HepG2 (cell line): ENCODE results near the gene BCAR3. TPM values are rescaled to one million over a fixed set of nuclear protein-coding genes. Genes with fewer than 3 reads are reported as not detected.
A peak's percentile ranks its signal among the peaks of the same experiment; 100 is the strongest.

Source experiments
- AHDC1 ChIP-seq: sonication (generic); formaldehyde crosslinking; IDR thresholded peaks from 2 replicates; pipeline ENCODE4 v1.5.1; 2020; ENCODE audit warnings: mild to moderate bottlenecking, missing genetic modification reagents, borderline replicate concordance
- ATF5 ChIP-seq: sonication (generic); formaldehyde crosslinking; IDR thresholded peaks from 2 replicates; pipeline ENCODE4 v1.4.0; 2020; ENCODE audit warnings: mild to moderate bottlenecking, low read depth, missing genetic modification reagents
- HNRNPUL1 ChIP-seq: fragments of 200-400 bp; formaldehyde crosslinking; IDR thresholded peaks from 2 replicates; pipeline ENCODE4 v1.6.1; 2017; ENCODE audit warnings: low read depth, mild to moderate bottlenecking, low read length, moderate library complexity
- ISL2 ChIP-seq: sonication (generic); formaldehyde crosslinking; IDR thresholded peaks from 2 replicates; pipeline ENCODE4 v1.5.0; 2020; ENCODE audit warnings: missing genetic modification reagents
- NCOR1 ChIP-seq: fragments of 200-600 bp; sonication (generic); IDR thresholded peaks from 2 replicates; pipeline ENCODE4 v1.7.0; 2017; ENCODE audit warnings: antibody characterized with exemption, low read length, borderline replicate concordance
- PATZ1 ChIP-seq: sonication (generic); formaldehyde crosslinking; IDR thresholded peaks from 2 replicates; pipeline ENCODE4 v1.4.0; 2020; ENCODE audit warnings: missing genetic modification reagents
- POGZ ChIP-seq: sonication (generic); formaldehyde crosslinking; IDR thresholded peaks from 2 replicates; pipeline ENCODE4 v1.4.0; 2020; ENCODE audit warnings: mild to moderate bottlenecking, missing genetic modification reagents
- SMC3 ChIP-seq: IDR thresholded peaks from 2 replicates; pipeline ENCODE4 v1.6.1; 2011; ENCODE audit warnings: low read length, improper control_type of control experiment
- SOX5 ChIP-seq: IDR thresholded peaks from 2 replicates; pipeline ENCODE4 v1.6.1; 2016; ENCODE audit warnings: borderline replicate concordance
- TEF ChIP-seq: sonication (generic); formaldehyde crosslinking; IDR thresholded peaks from 2 replicates; pipeline ENCODE4 v1.5.0; 2020; ENCODE audit warnings: missing genetic modification reagents
- THAP11 ChIP-seq: IDR thresholded peaks from 2 replicates; pipeline ENCODE4 v1.6.1; 2016; ENCODE audit warnings: missing biosample characterization, missing genetic modification reagents
- ZBTB42 ChIP-seq: sonication (generic); formaldehyde crosslinking; IDR thresholded peaks from 2 replicates; pipeline ENCODE4 v1.5.0; 2020; ENCODE audit warnings: mild to moderate bottlenecking, missing genetic modification reagents
- ZNF280D ChIP-seq: sonication (generic); formaldehyde crosslinking; IDR thresholded peaks from 2 replicates; pipeline ENCODE4 v1.5.1; 2020; ENCODE audit warnings: mild to moderate bottlenecking, missing genetic modification reagents
- ZNF713 ChIP-seq: sonication (generic); formaldehyde crosslinking; IDR thresholded peaks from 2 replicates; pipeline ENCODE4 v1.4.0; 2020; ENCODE audit warnings: mild to moderate bottlenecking, missing genetic modification reagents
- ZNF746 ChIP-seq: sonication (generic); formaldehyde crosslinking; IDR thresholded peaks from 2 replicates; pipeline ENCODE4 v1.8.0; 2022; ENCODE audit warnings: mild to moderate bottlenecking, missing genetic modification reagents
- polyA plus RNA-seq, 8 experiments: library from polyadenylated mRNA; depleted of rRNA in 3 of 8; stranded (reverse) in 7 of 8; unstranded in 1 of 8; fragments of >200 nt; fragmentation: Illumina TruSeq in 4 of 8; extraction: Trizol in 4 of 8; gene quantifications; 2 replicates each; pipeline versions ENCODE4 v1.2.1 to v1.2.3, GENCODE V29; 2011 to 2016; ENCODE audit warnings: low read depth in 4 of 8, missing spikeins in 1 of 8, mixed read lengths in 1 of 8; ENCODE audit not compliant: insufficient read depth in 1 of 8
- total RNA-seq, 5 experiments: library from RNA; depleted of rRNA; stranded (reverse); fragments of >200 nt; fragmentation: Illumina TruSeq; extraction: Trizol; gene quantifications; 2 replicates each; pipeline ENCODE4 v1.2.3, GENCODE V29; 2016; ENCODE audit warnings: low read depth in 1 of 5

Gene BCAR3
- total and polyA plus RNA-seq, 2 of the 13 experiments (the other 11 are each of a cell fraction or from before 2014, with no cell fraction given) = 3.6 to 4.8 TPM

- TF ChIP-seq AHDC1 (CRISPR knock-in tag) = peak; percentile 88
- peak; percentile 60; the same call in 1 of the 2 replicates for TF ChIP-seq POGZ (CRISPR knock-in tag)
- TF ChIP-seq ZBTB42 (CRISPR knock-in tag) = peak; percentile 51; the same call in 1 of the 2 replicates
- 0 out of 2 replicates have a peak, but pooled peaks have one; percentile 33 for TF ChIP-seq TEF (CRISPR knock-in tag)
- 0 out of 2 replicates have a peak, but pooled peaks have one; percentile 50 for TF ChIP-seq ZNF713 (CRISPR knock-in tag)
- peak; percentile 65; the same call in 1 of the 2 replicates for TF ChIP-seq ISL2 (CRISPR knock-in tag)
- 0 out of 2 replicates have a peak, but pooled peaks have one; percentile 15 for TF ChIP-seq SMC3
- TF ChIP-seq NCOR1 = peak; percentile 71
- TF ChIP-seq PATZ1 (CRISPR knock-in tag) = peak; percentile 41
- TF ChIP-seq SOX5 (CRISPR knock-in tag) = peak; percentile 93
- TF ChIP-seq ZNF746 (CRISPR knock-in tag) = peak; percentile 34; the same call in 1 of the 2 replicates
- peak; percentile 61; the same call in 1 of the 2 replicates for TF ChIP-seq THAP11 (CRISPR knock-in tag)
- 0 out of 2 replicates have a peak, but pooled peaks have one; percentile 18 for TF ChIP-seq HNRNPUL1
- peak; percentile 36; the same call in 1 of the 2 replicates for TF ChIP-seq ZNF280D (CRISPR knock-in tag)
- TF ChIP-seq ATF5 (CRISPR knock-in tag) = no peak
Observed at GRCh38 chr1:93617670-93618499, 63.8 kb downstream of the BCAR3 start (continued).
